ENCODE data around the gene UCN3.
"Not testable (repeated sequence)": the region's sequence is repeated elsewhere in the genome, so short reads cannot be mapped to it uniquely, and the experiment has no call there.

Gene UCN3

GRCh38 chr10:5410787-5411186 is 46.0 kb downstream of the UCN3 start:
- not testable (repeated sequence) for DNase-seq (ENCODE audit: low spot score)

GRCh38 chr10:5411941-5412276 is 47.1 kb downstream of the UCN3 start:
- DNase-seq (ENCODE audit: low spot score) = no peak

- DNase-seq (ENCODE audit: low spot score) = peak; percentile 85
Observed at GRCh38 chr10:5412277-5412941, 47.6 kb downstream of the UCN3 start, which contains the start of gene NET1. TSS of gene NET1 (plus strand) at chr10:5412557. CDS start at chr10:5412693, 136 bp downstream.

DNA sequence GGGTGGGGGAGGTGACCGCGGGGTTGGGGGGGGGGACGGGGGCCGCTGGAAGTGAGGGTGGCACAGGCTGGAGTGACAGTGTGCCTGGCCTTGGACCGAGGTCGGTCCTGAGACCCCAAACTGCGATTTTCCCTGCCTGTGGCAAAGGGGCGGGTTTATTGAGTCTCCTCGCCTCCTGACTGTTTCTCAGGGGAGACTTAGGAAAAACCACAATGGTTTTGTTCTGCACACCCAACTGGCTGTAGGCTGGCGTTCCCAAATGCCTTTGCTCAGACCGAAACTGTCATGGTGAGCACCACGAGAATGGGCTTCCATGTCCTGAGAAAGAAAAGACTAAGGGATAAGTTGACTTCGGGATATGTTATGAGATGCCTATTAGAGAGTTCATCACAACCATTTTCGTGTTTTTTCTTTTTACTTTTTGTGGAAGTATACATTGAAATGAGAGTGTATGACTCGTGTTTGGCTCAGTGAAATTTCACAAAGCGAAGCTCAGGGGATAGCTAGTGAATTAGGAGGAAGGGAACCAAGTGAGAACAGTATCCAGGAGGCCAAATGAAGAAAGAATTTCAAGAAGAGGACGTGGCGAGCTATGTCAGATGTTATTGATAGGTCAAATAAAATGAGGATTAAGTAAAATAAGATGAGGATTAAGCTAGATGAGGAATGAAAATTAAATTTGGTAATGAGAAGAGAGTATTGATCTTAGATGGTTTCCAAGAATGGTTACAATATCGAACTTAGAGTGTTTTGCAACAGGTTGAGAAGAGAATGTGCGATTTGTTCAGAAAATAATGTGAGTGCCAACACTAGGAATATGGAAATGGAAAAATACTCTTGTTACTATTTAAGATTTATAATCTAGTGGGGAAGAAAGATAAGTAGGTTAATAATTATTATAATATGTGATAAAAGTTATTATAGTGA is 48.5 kb downstream of the UCN3 start:
- DNase-seq (ENCODE audit: low spot score) = peak; percentile 14

- DNase-seq (ENCODE audit: low spot score) = no peak
Observed at GRCh38 chr10:5416981-5417380, 52.2 kb downstream of the UCN3 start.

DNA sequence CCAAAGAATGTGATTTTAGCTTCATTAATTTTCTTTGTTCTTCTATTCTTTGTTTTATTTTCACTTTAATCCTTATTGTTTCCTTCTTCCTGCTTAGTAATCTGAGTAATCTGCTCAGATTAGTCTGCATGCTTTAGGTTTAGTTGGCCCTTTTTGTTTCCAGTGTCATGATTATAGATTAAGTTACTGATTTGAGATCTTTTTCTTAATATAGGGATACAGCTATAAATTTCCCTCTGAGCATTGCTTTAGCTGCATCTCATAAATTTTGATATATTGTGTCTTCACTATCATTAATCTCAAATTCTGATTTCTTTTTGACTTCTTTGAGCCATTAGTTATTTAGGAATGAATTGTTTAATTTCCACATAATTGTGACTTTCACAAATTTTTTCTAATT is 53.8 kb downstream of the UCN3 start:
- no peak for DNase-seq (ENCODE audit: low spot score)

- DNase-seq (ENCODE audit: low spot score) = no peak
Observed at GRCh38 chr10:5419466-5420094, 54.8 kb downstream of the UCN3 start.

DNA sequence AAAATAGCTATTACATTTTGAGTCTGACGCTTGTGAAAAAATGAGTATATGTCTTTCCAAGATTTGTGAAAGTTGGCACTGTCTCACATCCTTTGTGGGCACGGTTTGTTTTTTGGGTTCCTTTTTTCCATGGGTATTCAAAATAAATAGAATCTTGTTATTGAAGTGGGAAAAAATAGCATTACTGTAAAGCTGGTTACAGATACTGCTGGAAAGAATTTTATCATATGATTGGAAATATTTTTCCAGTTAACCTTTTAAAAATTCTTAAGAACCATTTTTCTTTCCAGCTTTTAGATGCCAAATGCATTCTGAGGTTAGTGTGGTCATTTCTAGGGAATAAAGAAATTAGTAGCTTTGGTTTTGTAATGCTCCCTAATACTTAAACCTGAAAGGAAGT is 59.0 kb downstream of the UCN3 start:
- no peak for DNase-seq (ENCODE audit: low spot score)
